Cardiac ventricle fibroblast (primary cell): ENCODE results near the gene PIBF1. TPM values are rescaled to one million over a fixed set of nuclear protein-coding genes. Genes with fewer than 3 reads are reported as not detected.

Experiments
- total RNA-seq: library from RNA; depleted of rRNA; stranded (reverse); fragments of >200 nt; gene quantifications from 2 replicates; pipeline ENCODE4 v1.2.3, GENCODE V29; 2015

PIBF1 gene, protein sequence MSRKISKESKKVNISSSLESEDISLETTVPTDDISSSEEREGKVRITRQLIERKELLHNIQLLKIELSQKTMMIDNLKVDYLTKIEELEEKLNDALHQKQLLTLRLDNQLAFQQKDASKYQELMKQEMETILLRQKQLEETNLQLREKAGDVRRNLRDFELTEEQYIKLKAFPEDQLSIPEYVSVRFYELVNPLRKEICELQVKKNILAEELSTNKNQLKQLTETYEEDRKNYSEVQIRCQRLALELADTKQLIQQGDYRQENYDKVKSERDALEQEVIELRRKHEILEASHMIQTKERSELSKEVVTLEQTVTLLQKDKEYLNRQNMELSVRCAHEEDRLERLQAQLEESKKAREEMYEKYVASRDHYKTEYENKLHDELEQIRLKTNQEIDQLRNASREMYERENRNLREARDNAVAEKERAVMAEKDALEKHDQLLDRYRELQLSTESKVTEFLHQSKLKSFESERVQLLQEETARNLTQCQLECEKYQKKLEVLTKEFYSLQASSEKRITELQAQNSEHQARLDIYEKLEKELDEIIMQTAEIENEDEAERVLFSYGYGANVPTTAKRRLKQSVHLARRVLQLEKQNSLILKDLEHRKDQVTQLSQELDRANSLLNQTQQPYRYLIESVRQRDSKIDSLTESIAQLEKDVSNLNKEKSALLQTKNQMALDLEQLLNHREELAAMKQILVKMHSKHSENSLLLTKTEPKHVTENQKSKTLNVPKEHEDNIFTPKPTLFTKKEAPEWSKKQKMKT
- total RNA-seq, result 11.0 and 16.4 TPM in 2 replicates

DNA sequence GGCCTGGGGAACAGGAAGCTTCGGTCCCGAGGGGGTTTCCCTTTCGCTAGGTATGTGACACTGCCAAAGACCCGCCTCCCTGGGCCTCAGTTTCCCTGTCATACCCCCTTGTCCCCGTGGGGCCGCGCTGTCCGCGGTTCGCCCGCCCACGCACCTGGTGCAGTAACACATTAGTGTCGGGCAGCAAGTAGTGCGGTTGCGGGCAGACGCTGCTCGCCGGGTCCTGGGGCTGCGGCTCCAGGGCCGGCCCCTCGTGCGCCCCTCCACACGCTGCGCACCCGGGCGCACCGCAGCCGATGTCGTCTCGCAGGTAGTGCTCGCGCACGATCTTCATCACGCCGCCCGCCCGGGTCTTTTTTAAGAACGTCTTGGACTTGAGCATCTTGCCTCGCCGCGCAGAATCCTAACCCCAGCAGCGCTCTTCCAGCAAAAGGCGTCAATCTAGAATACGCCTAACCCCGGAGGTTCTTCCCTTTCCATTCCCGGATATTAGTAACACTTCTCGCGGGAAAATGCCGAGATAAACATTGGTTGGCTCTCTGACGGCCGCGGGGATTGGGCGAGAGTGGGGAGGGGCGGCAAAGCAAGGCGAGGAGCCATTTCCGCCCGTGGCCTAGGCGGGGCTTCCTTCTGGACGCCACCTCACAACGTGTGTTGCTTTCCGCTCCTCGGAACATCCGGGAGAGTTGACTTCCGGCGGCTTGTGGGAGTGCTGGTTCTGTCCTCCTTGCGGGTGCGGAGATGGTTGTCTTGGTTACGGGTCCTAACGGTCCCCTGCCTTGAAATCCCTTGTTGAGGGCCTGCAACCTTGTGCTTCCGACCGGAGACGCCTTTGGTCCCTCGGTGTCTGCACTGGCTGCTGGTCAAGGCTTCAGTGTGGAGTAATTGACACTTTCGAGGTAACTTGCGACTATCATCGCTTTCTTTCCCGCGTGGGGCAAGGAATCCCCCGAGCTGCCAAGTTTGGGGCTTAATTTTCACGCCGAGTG is at the start of gene PIBF1, which contains the start of gene DIS3:
Gene PIBF1, plus strand, starts transcription at position 683 of the 989 bp plus-strand sequence. CDS start 1,337 bp downstream, outside the sequence.
Gene DIS3, minus strand, starts transcription at position 450 of the 989 bp plus-strand sequence. Its CDS starts 68 bp downstream, at position 382.

DNA sequence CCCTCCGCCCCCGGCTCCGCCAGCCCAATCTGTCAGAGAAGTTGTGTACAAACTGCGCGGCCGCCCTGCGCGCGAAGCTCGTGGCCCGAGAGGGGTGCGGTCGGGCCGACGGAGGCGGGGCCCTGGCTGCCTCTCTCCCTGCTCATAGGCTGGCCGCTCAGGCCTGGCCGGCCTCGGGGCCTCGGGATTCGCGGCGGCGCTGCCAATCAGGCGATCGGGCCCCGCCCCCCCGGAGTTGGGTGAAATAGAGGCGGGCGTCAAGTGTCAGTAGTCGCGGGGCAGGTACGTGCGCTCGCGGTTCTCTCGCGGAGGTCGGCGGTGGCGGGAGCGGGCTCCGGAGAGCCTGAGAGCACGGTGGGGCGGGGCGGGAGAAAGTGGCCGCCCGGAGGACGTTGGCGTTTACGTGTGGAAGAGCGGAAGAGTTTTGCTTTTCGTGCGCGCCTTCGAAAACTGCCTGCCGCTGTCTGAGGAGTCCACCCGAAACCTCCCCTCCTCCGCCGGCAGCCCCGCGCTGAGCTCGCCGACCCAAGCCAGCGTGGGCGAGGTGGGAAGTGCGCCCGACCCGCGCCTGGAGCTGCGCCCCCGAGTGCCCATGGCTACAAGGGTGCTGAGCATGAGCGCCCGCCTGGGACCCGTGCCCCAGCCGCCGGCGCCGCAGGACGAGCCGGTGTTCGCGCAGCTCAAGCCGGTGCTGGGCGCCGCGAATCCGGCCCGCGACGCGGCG is 277.0 kb downstream of the PIBF1 start, which contains the start of gene KLF5:
Gene KLF5, plus strand, starts transcription at position 270 of the 724 bp plus-strand sequence. Its CDS starts 323 bp downstream, at position 593.

Other genes starting within 250 kb of the PIBF1 start
- 4.7 TPM in 2 replicates for gene MZT1, start 54.5 kb upstream of the PIBF1 start, total RNA-seq
- 2.2 and 3.1 TPM in 2 replicates for gene BORA, start 54.2 kb upstream of the PIBF1 start, total RNA-seq
- gene DIS3, start 233 bp upstream of the PIBF1 start, total RNA-seq, result 22.2 and 25.9 TPM in 2 replicates